Heart left ventricle (tissue), 13 donors: ENCODE measurements around the gene NOS2.

Source experiments
- POLR2A ChIP-seq, 2 donors: fragments of 450-650 bp; IDR thresholded peaks; one replicate each; pipeline ENCODE4 v1.6.1; 2017; ENCODE audit warnings: antibody characterized with exemption in 2 of 2, mild to moderate bottlenecking in 2 of 2, moderate library complexity in 2 of 2
- TF ChIP-seq, protein P1 (sequence below), 12 donors: fragments of 200-600 bp; sonication (generic) in 4 of 12; IDR thresholded peaks; one replicate each; pipeline versions ENCODE4 v1.5.0 to v1.8.0; 2018 to 2022; ENCODE audit warnings: antibody characterized with exemption in 12 of 12, mild to moderate bottlenecking in 5 of 12
- donor health status: ischemic (EF 13 %, LVEDD 7.1; RV severe dilation, severe dysfunction).
- donor health status: DM: no; HTN: yes; CAD: no.
- donor health status: DM: no; HTN: no; CAD: no.
- donor health status: ischemic (EF 25% LVEDD 6.9; RV normal size, moderate dysfunction).
- donor health status: ischemic (EF 25% LVEDD 5.7; RV mildly dilated, moderate dysfunction).
- donor health status: ischemic (EF 35%, LVEDD 5.7; RV mildly dilated, moderate dysfunction).
- donor health status: nonischemic (EF 11% LVEDD 7.7; RV severe dilation, severe dysfunction).
- donor health status: DM: yes; HTN: yes; CAD: no.
- donor health status: PGD.
- donor health status: ischemic (EF 29% LVEDD 5.4; RV normal size, mild dysfunction).
- donor health status: nonischemic (EF 23%, LVEDD 6.1; RV moderate dilation, normal function).

DNA sequence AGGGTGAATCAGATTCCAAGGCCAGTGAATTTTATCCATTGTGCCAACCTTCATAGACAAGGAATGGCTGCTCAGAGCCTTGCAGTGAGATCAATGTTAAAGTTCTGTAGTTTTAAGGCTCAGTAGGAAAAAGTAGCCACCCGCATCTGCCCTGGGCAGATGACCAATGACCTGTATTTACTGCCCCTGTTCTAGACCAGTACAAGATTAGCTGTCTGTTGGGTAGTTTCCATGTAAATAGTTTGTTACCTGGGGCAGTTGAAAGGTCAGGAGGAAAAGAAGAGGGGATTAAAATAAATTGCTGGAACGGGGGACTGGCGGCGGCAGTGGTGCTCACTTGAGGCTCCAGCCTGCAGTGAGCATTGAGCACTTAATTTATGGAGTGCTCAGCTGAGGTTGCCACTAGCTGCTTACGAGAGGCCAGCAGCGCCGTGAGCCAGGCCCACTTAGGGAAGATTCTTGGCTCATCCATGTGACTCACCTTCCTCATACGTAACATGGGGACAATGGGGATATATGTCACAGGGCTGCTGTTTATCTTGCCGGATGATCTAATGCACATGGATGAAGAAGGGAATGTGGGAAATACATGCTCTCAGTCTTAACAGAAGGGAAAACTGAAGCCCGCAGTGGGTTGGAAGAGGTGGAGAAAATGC is 10.7 kb upstream of the NOS2 start:
- TF ChIP-seq, protein P1, sequence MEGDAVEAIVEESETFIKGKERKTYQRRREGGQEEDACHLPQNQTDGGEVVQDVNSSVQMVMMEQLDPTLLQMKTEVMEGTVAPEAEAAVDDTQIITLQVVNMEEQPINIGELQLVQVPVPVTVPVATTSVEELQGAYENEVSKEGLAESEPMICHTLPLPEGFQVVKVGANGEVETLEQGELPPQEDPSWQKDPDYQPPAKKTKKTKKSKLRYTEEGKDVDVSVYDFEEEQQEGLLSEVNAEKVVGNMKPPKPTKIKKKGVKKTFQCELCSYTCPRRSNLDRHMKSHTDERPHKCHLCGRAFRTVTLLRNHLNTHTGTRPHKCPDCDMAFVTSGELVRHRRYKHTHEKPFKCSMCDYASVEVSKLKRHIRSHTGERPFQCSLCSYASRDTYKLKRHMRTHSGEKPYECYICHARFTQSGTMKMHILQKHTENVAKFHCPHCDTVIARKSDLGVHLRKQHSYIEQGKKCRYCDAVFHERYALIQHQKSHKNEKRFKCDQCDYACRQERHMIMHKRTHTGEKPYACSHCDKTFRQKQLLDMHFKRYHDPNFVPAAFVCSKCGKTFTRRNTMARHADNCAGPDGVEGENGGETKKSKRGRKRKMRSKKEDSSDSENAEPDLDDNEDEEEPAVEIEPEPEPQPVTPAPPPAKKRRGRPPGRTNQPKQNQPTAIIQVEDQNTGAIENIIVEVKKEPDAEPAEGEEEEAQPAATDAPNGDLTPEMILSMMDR (IDR thresholded peaks at IDR 0.05) = no peak
- no peak for TF ChIP-seq POLR2A (IDR thresholded peaks at IDR 0.05)
